ENCODE results near the gene COL23A1.

The COL23A1 gene

DNA sequence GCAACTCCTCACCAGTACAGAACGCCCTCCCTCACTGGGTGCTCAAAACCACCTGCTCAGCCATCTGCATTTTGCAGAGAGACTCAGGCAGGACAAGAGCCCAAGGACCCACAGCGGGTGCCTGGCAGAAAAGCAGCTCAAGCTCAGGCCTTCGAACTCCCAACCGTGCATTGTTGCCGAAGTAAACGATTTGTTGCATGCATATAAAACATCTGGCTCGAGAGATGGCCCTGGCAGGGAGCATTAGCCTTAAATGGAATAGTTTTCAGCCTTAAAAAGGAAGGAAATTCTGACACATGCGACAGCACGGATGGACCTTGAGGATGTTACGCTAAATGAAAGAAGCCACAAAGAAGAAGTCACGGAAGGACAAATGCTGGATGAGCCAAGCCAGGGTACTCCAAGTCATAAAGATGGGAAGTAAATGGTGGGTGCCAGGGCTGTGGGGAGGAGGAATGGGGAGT is 197.2 kb downstream of the COL23A1 start:
- no peak for DNase-seq (ENCODE audit: low spot score)

- DNase-seq (ENCODE audit: low spot score) = no peak
Observed at GRCh38 chr5:178392386-178392785, 197.8 kb downstream of the COL23A1 start.

DNA sequence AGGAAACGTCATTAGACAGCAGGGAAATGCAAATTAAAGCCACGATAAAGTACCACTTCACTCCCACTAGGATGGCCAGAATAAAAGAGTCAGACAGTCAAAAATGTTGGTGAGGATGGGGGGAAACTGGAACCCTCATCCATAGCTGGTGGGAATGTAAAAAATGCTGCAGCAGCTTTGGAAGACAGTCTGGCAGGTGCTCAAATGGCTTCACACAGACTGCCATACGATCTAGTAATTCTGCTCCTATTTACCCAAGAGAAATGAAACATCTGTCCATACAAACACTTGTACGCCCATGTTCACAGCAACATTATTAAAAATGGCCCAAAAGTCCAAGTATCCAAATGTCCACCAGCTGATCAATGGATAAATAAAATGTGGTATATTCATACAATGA is 198.7 kb downstream of the COL23A1 start:
- no peak for DNase-seq (ENCODE audit: low spot score)

- no peak for DNase-seq (ENCODE audit: low spot score)
Observed at GRCh38 chr5:178389796-178390195, 200.4 kb downstream of the COL23A1 start.

- no peak for DNase-seq (ENCODE audit: low spot score)
Observed at GRCh38 chr5:178389026-178389729, 201.0 kb downstream of the COL23A1 start.

GRCh38 chr5:178388386-178389025 is 201.7 kb downstream of the COL23A1 start:
- DNase-seq (ENCODE audit: low spot score) = no peak

DNA sequence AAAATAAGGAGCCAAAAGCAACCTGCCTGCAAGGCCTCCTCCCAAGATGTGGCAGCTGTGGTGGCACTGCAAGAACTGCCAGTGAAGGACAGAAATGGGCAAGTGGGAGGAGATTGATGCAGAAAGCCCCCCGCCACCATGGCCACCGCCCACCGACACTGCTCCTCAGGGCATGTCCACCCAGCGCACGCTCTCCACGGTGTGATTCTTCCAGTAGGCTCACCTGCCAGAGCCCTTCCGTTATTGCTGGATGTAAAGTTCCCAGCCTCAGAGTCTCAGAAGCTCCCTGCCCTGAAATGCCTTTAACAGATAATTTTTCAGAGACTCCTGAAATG is 202.4 kb downstream of the COL23A1 start:
- no peak for DNase-seq (ENCODE audit: low spot score)

- no peak for DNase-seq (ENCODE audit: low spot score)
Observed at GRCh38 chr5:178387061-178387855, 202.9 kb downstream of the COL23A1 start.

GRCh38 chr5:178386336-178386931 is 203.8 kb downstream of the COL23A1 start:
- DNase-seq (ENCODE audit: low spot score) = no peak

- no peak for DNase-seq (ENCODE audit: low spot score)
Observed at GRCh38 chr5:178385496-178385890, 204.7 kb downstream of the COL23A1 start.

GRCh38 chr5:178384816-178385495 is 205.2 kb downstream of the COL23A1 start:
- no peak for DNase-seq (ENCODE audit: low spot score)

DNA sequence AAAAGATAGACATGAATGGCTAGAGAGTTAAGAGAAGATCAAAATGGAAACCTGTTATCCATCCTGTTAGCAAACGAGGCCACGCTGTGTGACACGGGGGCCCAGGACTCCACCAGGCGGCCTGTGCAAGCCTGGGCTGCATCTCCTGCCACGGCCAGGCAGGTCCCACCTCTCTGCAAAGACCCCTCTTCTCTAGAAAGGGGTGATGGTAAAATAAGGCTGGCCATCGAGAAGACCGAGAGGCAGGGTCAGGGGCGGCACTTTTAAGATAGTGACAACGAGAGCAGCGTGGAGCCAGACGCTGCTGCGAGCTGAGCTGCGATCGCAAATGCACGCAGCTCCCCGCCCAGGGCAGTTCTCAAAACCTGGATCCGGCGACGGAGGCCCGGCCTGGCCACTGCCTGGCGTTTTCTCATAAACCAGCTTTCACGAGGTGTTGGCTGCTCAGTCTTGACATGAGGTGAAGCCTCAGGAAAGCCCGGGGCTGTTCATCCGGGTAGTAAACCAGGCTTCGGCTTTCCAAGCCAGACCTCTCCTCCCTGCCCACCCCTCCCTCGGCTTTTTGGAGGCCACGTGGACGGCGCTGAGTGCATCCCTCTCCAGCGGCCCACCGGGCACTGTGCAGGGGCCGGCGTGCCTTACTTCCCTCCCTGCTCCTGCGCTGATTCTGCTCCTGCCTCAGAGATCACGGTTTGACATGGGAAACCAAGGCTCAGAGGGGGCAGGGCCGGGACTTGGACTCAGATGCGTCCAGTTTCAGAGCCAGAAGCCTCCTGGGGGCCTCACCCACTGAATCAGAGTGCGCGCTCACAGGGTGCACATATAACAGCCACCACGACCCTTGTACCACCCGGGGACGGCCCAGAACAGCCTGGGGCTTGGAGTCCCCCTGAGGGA is 206.0 kb downstream of the COL23A1 start:
- DNase-seq (ENCODE audit: low spot score) = no peak

- no peak for DNase-seq (ENCODE audit: low spot score)
Observed at GRCh38 chr5:178383301-178383918, 206.8 kb downstream of the COL23A1 start.

DNA sequence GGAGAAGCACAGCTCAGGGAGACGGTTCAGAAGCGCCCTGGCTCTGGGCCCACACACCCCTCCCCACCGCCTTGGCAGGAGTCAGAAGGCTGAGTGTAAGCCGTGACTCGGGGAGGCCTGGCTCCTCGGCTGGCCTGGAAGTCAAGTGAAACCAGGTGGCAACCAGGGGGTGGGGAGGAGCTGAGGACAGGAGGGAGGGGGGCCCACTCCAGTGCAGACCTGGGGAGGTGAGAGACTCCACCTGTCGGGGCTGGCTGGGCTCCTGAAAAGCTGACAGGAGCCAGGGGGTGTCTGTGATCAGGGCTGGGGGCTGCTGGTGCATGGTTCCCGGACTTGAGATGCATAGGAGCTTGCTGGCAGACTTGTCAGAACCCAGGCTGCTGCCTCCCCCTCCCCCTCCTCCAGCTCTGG is 207.4 kb downstream of the COL23A1 start:
- DNase-seq (ENCODE audit: low spot score) = no peak

DNA sequence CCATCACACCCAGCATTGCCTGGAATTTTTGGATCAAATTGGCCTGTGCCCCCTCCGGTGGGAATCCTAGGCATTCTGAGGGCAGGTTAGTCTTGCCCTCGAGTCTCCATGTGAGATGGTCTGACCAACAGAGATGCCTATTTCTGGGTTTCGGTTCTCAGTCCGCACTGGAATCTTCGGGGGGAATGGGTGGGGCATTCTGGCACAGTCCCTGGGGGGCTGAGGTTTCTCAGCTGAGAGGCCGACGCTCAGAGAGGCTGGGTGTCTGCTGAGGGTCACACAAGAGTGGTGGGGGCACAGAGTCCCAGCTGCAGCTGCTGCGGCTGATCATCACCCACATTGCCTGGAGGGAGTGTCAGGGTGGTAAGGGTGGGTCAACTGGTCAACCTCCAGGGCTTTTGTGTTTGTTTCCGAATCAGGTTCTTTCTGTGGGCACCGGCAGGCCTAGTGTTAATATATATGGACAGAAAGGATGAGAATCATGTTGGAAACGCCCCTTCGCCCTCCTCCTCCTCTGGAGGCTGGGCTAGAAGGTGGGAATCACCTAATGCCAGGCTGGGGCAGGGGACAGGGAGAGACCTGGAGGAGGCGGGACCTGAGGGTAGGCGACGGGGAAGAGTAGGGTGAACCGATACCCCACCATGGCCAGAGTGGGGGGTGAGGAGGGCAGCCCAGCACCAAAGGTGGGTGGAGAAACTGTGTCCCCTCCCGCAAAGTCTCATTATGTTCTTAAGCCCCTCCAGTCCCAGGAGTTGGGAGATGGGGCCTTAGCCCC is 208.1 kb downstream of the COL23A1 start:
- no peak for DNase-seq (ENCODE audit: low spot score)

- no peak for DNase-seq (ENCODE audit: low spot score)
Observed at GRCh38 chr5:178381206-178381605, 209.0 kb downstream of the COL23A1 start.

- DNase-seq (ENCODE audit: low spot score) = no peak
Observed at GRCh38 chr5:178380541-178381074, 209.6 kb downstream of the COL23A1 start.

- DNase-seq (ENCODE audit: low spot score) = no peak
Observed at GRCh38 chr5:178380086-178380485, 210.1 kb downstream of the COL23A1 start.
